Stimulated activated CD8-positive, alpha-beta memory T cell treated with anti-CD3 and anti-CD28 coated beads, Interleukin-7, amount 100 ng/mL, for 48 hours (primary cell): ENCODE results near the gene UGT2A1.
"Not testable (repeated sequence)": the region's sequence is repeated elsewhere in the genome, so short reads cannot be mapped to it uniquely, and the experiment has no call there.

Experiments used
- DNase-seq, 2 donors: peaks; one replicate each; pipeline ENCODE4 v3.0.0-alpha.2; 2020; ENCODE audit warnings: low read depth in 1 of 2; ENCODE audit errors: extremely low read depth in 1 of 2

UGT2A1 gene

DNA sequence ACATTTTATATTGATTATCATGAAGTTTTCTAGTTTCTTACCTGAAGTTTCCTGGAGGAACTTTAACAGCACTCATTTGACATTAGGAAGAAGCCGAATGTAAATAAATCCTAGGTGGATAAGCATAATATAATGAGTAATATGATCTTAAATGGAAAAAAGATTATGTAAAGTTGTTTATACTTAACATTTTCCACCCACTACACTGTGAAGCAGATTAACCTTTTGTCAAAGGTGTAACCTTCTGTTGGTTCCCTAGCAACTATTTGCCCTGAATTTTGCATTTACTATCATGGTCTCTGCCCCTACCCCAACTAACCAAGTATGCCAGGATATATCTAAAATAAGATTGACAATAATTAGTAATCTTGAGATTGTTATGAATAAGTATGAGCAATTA is at the start of gene UGT2A1:
UGT2A1 (minus strand) TSS at position 101 of the 400 bp plus-strand sequence. CDS start 5,603 bp downstream, outside the sequence.
- DNase-seq: no peak

DNA sequence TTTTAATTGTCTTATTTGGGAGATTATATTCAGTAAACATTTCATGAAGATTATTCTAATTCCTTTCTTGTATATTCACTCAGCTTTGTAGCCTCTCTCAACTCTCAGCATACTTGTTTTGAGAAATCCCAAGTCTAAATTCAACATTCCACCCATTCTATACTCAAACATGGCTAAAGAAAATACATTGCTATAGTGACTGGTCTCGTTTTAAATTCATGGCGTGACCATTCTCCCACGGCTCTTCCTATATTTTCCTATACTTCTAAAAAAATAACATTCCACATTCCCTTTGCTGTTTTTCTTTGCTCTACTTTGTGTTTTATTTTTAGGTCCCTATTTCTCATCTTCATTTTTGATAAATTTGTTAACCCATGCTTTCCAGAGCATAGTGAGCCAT is 49.2 kb upstream of the UGT2A1 start:
- no peak for DNase-seq

DNA sequence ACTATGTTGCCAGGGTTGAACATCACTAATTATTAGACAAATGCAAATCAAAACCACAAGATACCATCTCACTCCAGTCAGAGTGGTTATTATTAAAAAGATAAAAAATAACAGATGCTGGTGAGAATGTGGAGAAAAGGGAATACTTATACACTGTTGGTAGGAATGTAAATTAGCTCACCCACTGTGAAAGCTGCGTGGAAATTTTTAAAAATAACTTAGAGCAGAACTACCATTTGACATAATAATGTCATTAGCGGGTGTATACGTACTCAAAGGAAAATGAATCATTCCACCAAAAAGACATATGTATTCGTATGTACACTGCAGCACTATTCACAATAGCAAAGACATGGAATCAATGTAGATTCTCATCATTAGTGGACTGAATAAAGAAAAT is 48.6 kb upstream of the UGT2A1 start:
- DNase-seq: no peak

DNA sequence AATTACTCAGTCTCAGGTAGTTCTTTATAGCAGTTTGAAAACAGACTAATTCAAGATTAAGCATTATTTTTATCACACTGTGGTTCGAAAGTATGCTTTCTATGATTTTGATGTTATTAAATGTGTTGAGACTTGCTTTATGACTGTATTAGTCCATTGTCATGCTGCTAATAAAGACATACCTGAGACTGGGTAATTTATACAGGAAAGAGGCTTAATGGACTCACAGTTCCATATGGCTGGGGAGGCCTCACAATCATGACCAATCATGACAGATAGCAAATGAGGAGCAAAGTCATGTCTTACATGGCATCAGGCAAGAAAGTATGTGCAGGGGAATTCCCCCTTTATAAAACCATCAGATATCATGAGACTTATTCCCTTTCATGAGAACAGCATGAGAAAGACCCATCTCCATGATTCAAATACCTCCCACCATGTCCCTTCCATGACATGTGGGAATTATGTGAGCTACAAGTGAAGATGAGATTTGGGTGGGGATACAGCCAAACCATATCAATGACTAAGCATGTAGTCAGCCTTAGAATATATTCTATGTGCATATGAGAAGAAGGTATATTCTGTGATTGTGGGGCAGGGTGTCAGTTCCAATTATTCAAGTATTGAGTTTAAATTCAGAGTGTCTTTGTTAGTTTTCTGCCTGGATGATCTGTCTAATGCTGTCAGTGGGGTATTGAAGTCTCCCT is 44.6 kb upstream of the UGT2A1 start:
- no peak for DNase-seq

DNA sequence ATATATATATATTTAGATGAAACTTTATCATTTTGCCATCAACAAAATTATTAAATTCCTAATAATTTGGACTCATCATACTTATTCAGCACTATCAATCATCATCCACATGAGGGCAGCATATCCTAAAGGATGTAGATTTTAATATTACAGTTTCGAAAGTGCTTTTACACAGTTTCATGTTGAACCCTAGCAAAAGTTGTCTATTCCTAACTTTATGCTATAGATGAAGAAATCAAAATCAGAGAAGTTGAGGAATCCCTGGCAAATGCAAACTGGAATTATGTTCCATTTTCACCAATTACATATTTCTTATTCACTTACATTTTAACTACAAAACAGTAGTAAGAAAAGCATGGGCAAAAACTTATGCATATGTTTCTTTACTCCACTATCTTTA is 36.6 kb upstream of the UGT2A1 start:
- no peak for DNase-seq

DNA sequence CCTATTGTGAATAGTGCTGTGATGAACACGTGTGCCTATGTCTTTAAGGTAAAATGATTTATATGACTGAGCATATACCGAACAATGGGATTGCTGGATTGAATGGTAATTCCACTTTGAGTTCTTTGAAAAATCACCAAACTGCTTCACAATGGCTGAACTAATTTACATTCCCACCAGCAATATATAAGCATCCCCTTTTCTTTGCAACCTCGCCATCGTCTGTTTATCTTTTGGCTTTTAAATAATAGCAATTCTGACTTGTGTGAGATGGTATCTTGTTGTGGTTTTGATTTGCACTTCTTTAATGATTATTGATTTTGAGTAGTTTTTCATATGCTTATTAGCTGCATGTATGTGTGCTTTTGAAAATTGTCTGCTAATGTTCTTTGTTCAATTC is 31.8 kb upstream of the UGT2A1 start:
- DNase-seq: no peak

DNA sequence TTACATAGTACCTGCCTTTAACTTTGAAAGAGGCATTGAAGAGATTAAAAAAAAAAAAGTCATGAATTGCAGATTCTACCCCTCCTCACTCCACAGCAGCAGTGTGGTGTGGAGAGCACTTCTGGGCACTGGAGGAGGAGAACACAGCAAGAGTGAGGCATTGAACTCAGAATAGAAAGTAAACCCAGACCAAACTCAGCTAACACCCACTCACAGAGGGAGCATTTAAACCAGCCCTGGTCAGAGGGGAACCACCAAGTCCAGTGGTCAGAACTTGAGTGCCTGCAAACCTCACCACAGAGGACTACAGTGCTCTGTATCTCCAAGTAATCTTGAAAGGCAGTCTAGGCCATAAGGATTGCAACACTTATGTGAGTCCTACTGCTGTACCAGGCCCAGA is 15.6 kb upstream of the UGT2A1 start:
- no peak for DNase-seq

DNA sequence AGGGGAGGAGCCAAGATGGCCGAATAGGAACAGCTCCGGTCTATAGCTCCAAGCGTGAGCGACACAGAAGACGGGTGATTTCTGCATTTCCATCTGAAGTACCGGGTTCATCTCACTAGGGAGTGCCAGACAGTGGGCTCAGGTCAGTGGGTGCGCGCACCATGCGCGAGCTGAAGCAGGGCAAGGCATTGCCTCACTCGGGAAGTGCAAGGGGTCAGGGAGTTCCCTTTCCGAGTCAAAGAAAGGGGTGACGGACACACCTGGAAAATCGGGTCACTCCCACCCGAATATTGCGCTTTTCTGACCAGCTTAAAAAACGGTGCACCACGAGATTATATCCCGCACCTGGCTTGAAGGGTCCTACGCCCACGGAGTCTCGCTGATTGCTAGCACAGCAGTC is 11.0 kb upstream of the UGT2A1 start:
- not testable (repeated sequence) for DNase-seq

DNA sequence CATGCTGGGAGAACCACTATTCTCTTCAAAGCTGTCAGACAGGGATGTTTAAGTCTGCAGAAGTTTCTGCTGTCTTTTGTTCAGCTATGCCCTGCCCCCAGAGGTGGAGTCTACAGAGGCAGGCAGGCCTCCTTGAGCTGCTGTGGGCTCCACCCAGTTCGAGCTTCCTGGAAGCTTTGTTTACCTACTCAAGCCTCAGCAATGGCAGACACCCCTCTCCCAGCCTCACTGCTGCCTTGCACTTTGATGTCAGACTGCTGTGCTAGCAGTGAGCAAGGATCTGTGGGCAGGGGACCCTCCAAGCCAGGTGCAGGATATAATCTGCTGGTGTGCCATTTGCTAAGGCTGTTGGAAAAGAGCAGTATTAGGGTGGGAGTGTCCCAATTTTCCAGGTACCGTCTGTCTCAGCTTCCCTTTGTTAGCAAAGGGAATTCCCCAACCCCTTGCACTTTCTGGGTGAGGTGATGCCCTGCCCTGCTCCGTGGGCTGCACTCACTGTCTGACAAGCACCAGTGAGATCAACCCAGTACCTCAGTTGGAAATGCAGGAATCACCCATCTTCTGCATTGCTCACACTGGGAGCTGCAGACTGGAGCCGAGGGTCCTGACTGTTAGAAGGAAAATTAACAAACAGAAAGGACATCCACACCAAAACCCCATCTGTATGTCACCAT is 8.2 kb upstream of the UGT2A1 start:
- not testable (repeated sequence) for DNase-seq

DNA sequence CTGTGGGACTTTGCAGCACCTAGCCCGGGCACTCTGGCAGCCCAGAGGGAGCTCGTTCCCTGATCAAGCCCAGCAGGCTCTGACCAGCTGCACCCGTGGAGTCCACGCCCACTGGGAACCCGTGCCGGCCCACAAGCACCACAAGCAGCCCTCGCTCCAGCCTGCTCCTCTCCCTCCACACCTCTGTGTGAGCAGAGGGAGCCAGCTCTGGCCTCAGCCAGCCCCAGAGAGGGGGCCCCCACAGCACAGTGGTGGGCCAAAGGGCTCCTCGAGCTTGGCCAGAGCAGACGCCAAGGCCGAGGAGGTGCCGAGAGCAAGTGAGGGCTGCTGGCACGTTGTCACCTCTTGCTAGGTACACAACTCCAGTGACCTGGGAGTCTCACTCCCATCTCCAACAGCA is 5.1 kb upstream of the UGT2A1 start:
- DNase-seq: no peak

DNA sequence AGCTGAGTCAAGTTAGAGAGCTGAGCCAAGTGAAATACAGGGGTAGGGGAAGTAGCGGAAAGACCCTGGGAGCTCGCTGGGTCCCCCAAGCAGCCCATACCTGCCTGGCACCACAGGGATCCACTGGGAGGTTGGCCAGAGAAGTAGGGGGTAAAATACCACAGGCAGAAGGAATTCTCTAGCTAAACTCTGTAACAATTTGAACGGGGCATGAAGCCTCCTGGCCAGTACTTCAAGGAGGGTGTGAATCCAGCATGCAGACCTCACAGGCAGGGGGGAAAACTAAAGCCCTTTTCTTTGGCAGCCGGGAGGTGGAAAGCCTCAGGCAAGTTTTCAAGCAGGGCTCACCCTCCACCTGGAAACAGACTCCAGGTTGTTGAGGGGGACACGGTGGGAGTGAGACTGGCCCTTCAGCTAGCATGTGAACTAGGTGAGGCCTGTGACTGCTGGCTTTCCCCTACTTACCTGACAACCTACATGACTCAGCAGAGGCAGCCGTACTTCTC is 3.7 kb upstream of the UGT2A1 start:
- DNase-seq: no peak

DNA sequence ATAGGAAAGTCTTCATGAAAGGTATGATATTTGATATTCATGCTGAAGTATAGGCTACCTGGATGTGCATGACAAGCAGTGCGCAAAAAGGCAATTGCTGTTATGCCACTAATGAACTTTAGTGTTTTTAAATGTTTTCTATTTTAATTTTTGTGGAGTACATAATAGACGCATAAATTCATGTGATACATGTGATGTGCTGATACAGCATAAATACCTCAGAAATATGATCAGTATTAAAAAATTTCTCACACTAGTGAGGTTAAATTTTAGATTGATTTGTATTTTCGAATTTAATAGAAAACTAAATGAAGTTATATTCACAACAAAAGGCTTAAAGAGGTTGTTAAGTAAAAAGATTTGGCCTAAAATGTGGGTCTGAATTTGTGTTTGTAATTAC is 2.2 kb downstream of the UGT2A1 start:
- no peak for DNase-seq

DNA sequence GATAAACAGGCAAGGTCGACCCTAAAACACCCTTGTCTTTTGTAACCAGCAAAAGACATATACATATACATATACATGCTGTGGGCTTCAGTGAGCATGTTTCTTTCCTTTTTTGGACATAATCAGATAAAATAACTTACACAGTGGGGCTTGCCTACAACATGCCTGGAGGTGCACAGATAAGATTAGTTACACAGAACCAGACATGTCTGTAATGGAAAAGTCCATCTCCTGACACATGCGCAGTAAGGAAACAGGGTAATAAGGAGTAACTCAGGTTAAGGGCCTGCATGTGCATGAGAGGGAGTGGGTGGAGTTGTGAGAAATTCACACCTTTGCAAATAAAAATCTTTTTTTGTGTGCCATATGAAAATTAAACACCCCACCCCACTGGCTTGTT is 3.4 kb downstream of the UGT2A1 start:
- DNase-seq: no peak

DNA sequence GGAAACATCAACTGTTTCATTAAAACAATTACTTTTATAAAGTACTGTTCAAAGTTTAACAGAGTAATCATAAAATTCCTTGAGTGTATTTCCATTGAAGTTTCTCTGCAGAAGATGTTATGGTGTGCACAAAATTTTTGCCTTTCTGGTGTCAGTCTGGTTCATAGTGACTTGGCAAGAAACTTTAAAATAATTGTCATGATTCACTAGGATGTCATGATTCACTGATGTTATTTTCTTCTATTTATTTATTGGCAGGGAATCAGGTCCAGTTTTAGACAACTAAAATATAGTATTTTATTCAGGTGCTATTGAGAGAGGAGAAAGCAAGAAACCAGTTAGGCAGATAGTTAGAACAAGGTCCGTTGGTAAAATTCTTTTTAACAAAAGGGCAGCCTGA is 3.8 kb downstream of the UGT2A1 start:
- DNase-seq: no peak

DNA sequence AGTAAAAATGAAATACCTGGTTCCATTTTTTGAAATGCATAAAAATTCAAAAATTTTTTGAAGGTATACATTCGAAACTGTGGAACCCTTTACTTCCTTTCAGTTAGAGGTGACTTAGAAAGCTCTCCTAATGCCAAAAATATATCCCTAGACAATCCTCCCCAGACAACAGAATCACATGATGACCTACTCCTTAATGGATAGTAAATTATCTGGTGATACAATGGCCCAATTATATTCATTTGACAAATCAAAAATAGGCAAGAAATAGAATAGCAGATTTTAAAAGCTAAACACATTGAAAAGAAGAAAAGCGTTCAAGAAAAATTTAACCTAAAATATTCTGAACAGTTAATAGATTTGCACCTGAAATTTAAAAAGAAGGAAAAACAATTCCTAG is 10.1 kb downstream of the UGT2A1 start:
- DNase-seq: no peak

DNA sequence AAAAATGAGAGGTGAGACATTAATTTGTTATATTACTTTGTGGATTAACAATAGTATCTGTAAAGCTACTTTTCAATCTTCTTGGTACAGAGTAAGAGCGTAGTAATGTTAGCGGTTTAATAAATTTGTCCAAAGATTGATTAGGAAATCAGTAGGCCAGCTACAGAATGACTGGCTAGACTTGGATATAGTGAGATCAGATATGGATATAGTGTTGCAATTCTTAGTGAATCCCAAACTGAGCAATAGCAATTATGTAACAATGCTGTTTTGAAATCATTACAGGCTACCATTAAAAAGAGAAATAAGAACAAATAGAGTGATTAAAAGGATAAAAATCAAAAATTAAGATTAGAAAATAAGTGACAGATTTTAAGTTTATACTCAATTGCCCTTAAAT is 12.8 kb downstream of the UGT2A1 start:
- DNase-seq: no peak

DNA sequence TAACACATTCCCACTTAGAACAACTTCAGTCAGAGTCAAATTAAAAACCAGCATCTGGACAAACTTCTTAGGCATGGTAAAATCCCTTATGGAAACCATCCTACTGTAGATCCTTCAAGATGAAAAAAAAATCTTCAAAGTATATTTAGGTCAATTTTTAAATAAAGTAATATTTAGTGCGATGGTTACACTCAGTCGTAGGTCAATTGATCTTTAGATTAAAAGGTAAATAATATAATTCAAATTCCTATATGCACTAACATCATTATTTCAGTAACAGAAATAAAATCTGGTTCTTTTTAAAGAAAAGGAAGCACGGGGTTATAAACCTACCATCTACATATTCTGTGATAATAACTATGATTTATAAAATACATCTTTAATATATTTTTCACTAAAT is 13.5 kb downstream of the UGT2A1 start, which contains the start of gene UGT2A2:
UGT2A2 (minus strand) TSS at position 101 of the 400 bp plus-strand sequence; CDS start at position 99, 2 bp downstream.
- no peak for DNase-seq

DNA sequence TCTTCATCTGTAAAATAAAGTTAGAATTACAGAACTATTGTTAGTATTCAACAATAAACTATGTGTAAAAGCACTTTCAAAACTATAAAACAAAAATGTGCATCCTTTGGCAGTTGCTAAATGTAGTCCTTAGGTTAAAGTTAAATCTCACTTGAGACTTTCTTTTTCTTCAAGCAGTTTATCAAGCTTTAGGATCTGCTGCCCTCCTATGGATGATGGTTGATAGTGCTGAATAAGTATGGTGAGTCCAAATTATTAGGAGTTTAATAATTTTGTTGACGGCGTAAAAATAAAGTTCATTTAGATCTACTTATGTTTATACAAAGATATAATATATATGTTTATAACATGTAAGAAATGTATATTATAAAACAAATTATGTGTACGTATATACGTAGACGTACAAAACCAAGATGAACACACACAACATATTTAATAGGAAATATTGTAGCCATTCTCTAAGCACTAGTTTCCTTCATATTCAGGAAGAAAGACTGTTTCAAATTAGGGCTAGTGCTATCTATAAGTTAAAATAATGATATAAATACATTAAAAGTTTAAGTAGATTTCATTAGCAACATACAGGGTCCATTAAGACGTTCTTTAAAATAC is 35.9 kb downstream of the UGT2A1 start:
- DNase-seq: no peak

DNA sequence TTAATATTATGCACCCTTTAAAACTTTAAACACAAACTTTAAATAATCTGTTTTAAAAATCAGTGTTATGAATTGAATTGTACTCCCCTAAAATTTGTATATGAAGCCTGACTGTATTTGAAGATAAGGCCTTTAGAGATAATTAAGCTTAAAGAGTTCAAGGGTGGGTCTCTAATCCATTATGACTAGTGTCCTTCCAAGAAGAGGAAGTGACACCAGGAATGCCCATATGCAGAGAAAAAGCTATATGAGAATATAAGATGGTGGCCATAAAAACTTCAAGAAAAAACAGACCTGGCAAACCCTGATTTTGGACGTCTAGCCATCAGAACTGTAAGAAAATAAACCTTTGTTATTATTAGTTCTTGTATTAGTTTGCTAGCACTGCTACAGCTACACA is 42.6 kb downstream of the UGT2A1 start:
- DNase-seq: no peak

DNA sequence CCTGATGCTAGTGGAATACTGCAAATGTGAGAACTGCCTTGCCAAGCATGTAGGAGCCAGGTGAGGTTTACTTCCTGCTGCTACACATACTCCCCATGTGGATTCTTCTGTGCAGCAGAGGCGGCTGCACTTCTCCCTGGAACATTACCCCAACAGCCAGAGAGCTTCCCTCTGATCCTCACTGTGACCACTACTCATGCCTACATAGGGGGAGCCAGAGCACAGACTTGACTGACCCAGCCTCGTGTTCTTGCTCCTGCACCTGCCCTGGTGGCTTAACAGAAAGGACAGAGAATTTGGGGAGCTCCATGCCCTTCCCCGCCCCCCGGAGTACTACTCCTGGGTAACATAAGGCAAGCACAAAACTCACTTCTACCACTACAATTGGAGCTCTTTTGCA is 52.0 kb downstream of the UGT2A1 start:
- DNase-seq: no peak

DNA sequence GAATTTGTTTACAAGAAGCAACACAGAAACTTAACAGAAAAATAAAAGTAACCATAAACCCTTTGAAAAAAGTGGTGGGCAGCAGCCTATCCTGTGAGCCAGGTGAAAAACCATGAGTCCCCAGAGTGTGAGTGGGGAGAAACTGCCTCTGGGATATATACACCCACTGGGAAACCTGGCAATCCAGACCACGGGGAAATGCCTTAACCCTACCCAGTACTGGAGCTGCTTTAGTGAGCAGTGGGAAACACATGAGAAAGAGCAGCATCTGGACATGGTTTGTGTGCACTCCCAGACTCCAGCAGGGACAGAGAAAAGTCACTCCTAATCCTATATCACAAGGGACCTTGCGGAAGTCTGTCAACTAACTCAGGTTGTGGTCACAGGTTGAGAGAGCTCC is 53.0 kb downstream of the UGT2A1 start:
- no peak for DNase-seq

DNA sequence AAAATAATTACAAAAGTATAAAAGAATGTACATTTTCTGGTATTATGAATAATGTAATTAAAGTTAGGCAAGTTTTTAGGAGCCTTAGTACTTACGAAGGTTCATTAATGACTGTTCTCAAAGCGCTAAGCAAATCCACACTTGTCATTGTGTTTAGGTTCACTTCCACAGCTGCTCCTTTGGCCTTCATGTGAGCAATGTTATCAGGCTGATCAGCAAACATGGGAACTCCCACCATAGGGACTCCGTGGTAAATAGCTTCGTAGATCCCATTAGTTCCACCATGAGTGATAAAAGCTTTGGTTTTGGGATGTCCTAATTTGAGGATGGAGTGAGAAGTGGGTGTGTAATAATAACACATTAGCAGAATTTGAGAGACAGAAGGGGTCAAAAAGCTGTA is 58.7 kb downstream of the UGT2A1 start:
- no peak for DNase-seq
